ENCODE measurements around the gene MPO.

GRCh38 chr17:58224315-58224714, 56.4 kb downstream of the MPO start:
- TF ChIP-seq RAD21 (IDR thresholded peaks at IDR 0.05; ENCODE audit: low read length) (no peak), USF2 (IDR thresholded peaks at IDR 0.05; ENCODE audit: low read depth, low read length) (no peak), CTCF (conservative IDR thresholded peaks at IDR 0.05; ENCODE audit: low read depth, low read length) (no peak), RCOR1 (IDR thresholded peaks at IDR 0.05; ENCODE audit: insufficient replicate concordance, low read length) (no peak), ELK1 (IDR thresholded peaks at IDR 0.05; ENCODE audit: borderline replicate concordance, low read depth, low read length) (no peak), CEBPB (IDR thresholded peaks at IDR 0.05; ENCODE audit: low read depth, low read length) (no peak), POLR2A (IDR thresholded peaks at IDR 0.05; ENCODE audit: low read depth, low read length) (no peak), MXI1 (IDR thresholded peaks at IDR 0.05; ENCODE audit: borderline replicate concordance, low read depth, low read length) (no peak), RFX5 (IDR thresholded peaks at IDR 0.05; ENCODE audit: low read depth, low read length) (no peak), SMC3 (IDR thresholded peaks at IDR 0.05; ENCODE audit: low read depth, low read length) (no peak), BHLHE40 (IDR thresholded peaks at IDR 0.05; ENCODE audit: low read depth, low read length) (no peak), MAFK (IDR thresholded peaks at IDR 0.05; ENCODE audit: low read depth, low read length) (no peak), MAZ (IDR thresholded peaks at IDR 0.05; ENCODE audit: borderline replicate concordance, low read depth, low read length) (no peak)
